NOMO-1 treated with DMSO at 0.1 percent for 48 hours (cell line): ENCODE data around the gene DST.

Source experiments
- DNase-seq: peaks from one replicate; lab custom pipeline; 2025; ENCODE audit not compliant: unreplicated experiment; lab: John Stamatoyannopoulos, UW

Gene DST

DNA sequence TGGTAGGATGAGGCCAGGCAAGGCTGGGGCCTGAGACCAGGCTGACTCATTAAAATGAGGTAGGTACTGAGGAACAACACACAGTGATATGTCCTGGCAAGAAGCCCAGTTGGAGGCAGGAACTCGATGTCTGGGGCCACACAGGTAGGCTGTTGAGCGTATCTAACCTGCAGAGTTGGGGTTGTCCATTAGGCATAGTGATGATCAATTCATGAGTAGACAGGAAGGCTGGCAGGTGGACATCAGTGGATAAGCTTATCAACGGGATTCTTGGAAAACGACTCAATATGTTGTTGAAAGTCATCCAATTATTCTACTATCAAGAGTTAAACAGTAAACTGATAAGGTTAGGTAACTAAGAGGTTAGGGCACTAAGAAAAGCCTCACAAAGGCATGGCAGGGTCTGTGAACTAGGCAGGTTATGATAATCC is 202.1 kb downstream of the DST start:
- no peak for DNase-seq

DNA sequence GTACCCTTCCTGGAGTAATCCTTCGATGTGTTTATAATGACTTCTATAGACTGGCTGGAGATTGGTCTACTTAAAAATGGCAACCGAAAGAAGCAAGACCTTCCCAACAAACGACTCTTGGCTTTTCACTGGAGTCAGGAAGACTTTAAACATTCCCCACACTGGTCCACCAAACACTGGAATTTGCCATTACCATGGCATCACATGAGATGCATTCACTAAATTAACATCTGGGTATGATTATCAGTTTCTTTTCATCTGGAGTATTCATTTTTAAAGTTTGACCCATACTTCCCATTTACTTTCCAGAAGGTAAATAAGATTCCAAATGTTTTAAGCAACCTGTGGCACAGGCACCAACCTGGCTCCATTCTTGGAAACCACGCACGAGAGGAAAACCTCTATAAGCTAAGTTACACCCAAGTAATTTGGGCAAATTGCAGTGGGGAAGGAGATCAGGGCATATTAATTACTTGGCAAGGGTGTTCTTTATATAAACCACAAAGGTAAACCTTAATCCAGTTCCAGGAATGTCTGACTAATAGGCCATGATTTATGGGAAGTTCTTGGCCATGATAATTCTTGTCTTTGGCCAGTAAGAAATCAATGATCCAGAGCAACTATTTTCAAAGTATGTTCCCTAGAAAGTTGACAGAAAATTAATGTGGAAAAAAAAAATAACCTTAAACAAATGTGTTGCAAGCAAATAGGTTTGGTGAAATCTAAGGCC is 205.4 kb downstream of the DST start:
- no peak for DNase-seq

DNA sequence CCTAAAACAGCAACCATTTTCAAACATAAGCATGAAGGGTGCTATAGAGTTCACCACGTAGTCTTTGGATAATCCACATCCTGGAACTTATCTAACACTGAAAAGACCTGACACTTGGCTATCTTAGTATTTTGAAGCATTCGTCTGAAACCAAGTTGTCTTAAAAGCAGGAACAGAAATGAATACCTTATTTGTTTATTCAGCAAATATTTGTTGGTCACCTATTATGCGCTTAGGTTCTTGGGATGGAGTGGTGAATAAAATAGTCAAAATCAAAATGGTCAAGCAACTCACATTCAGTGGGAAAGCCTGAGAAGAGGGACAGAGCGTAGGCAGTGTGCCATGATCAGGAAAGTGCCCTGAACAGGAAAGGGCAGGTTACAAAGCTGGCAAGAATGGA is 206.9 kb downstream of the DST start:
- DNase-seq = no peak

DNA sequence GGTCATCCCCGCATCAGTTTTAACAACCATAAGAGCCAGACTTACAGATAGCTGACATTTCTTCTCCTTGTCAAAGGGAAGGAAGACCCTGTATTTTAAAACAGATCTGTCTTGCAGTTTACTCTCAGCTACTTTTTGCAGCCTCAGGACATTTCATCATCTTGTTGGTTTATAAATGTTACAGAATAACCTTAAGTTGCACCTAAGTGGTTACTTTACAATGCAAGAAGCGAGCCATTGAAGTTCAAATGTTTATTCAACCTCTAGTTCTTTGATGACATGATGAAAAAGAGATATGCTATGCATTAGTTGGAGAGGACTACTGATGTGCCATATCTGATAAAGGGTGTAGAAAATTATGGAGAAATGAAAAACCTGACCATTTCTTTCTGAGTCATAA is 207.4 kb downstream of the DST start:
- no peak for DNase-seq

GRCh38 chr6:56434606-56435005 is 208.1 kb downstream of the DST start:
- no peak for DNase-seq

GRCh38 chr6:56433119-56433518 is 209.6 kb downstream of the DST start:
- DNase-seq = no peak

GRCh38 chr6:56432194-56432593 is 210.5 kb downstream of the DST start:
- DNase-seq = no peak

DNA sequence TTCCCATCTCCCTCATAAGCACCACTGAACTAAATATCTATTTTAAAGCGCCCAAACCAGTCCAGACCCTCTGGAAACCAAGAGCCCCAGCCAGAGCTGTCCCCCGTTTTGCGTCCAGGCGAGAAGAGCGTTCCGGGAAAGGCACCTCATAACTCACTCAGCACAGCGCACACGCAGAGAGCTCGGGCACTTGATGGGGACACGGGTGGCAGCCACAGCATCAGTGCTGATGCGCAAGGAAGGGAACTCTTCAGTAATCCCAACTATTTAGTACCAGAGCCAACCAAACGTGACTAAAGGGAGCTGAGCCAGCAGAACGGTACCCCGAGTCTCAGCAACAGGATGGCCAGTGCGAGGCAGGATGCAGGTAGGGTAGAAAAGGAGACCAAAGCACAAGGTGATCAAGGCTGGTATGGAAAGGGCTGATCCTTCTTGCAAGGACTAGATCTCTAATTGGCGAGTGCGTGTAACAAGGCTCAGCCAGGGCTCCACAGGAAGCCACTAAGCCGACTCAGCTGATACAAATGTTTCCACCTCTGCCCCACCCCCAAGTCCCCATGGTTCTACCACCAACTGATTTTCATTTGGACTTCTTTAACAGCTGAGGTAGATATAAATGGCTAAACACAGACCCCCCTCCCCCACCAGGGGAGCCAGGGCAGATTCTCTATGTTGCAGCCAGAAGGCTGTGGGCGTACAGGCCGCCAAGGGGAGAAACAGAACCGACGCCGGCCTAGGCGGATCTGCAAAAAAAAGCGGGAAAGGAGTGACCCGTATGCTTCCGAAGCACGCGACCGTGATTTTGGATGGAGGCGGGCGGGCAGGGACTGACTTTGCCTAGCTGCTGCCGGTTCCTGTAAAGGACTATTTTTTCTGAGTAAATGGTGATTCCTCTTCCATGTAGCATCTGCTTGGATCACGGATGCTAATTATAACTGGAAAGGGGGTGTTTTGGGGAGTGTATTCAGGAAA is 211.8 kb downstream of the DST start:
- no peak for DNase-seq

- DNase-seq = no peak
Observed at GRCh38 chr6:56424542-56425083, 218.1 kb downstream of the DST start.

- no peak for DNase-seq
Observed at GRCh38 chr6:56424064-56424463, 218.6 kb downstream of the DST start.

- no peak for DNase-seq
Observed at GRCh38 chr6:56420296-56420695, 222.4 kb downstream of the DST start.

- no peak for DNase-seq
Observed at GRCh38 chr6:56419191-56419590, 223.5 kb downstream of the DST start.

- DNase-seq = no peak
Observed at GRCh38 chr6:56417823-56418222, 224.9 kb downstream of the DST start.

DNA sequence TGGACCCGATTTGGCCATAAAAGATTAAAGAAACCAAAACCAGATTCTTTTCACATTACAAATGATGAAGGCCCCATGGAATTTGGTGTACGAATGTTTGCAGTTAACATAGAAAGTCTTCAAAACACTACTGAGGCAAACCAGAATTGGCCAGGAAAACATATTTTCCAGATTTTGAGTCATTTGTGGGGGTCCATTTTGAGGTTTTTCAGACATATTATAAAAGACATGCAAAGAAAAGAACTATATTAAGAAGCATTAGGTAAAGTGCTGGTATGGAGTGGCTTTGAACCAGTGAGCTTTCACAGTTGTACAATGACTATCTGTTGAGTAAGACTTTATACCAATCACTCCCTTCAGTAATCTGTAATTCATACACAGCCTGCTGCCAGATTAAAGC is 226.4 kb downstream of the DST start:
- no peak for DNase-seq

DNA sequence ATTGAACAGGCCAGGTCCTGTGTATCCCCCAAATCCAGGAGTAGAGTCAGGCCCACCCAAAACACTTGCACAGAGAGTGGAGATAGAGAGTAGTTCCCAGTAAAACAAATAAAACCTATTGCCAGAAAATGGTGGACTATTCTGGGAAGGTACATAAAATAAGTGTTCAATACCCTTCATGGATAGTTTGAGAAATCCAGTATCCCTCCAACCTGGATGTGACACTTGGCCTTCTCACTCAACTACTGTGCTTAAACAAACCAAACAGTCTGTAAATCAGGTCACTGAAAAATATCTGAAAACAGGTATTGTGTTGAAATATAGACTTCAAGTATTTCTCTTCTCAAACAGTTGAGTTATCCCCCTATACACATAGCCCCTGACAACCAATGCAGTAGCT is 233.7 kb downstream of the DST start:
- no peak for DNase-seq
